ENCODE results near the gene AVPR1A. TPM values are rescaled to one million over a fixed set of nuclear protein-coding genes. Genes with fewer than 3 reads are reported as not detected.

AVPR1A gene
- polyA plus RNA-seq, 1 donor from 2014 or later: not detected

DNA sequence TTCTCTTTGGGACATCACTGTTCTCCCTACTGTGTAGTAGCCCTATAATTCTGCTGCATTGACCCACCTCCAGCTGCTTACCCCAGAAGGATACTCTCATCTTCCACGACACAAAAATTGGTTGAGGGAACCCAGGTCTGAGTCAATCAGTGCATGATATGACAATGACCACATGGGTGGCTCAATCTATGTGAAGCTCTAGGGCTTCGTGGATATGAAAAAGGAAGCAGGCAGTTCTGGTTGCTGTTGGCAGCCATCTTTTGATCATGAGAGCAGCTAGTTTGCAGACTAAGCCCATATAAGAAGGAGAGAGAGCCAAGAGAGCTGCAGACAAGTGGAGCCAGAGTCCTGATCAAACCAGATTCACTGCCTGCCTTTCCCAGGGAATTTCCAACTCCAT is 57.9 kb downstream of the AVPR1A start:
- H2AFZ ChIP-seq (ENCODE audit: low read depth, low read length): no peak overlapping the region

More for the DNA sequence above, 57.9 kb downstream of the AVPR1A start:
- Histone ChIP-seq H3F3A (ENCODE audit: insufficient read depth, low read length, poor library complexity, severe bottlenecking) (no peaks in the 10 kb centered on the region), H4K20me1 (ENCODE audit: insufficient read depth) (no peaks in the 10 kb centered on the region), H3K9ac (ENCODE audit: low read length) (no peak overlapping the region), H3K9me3 (ENCODE audit: low read length) (no peaks in the 10 kb centered on the region), H3K9me2 (ENCODE audit: insufficient read depth, low read length) (no peaks in the 10 kb centered on the region), H3K36me3 (ENCODE audit: insufficient read depth, low read length) (no peaks in the 10 kb centered on the region), H3K4me2 (ENCODE audit: low read length) (no peak overlapping the region), H3K27ac (ENCODE audit: low read length) (no peak overlapping the region), H3K27me3 (ENCODE audit: insufficient read depth, low read depth, low read length) (no peaks in the 10 kb centered on the region), H3K79me2 (replicated peaks; ENCODE audit: insufficient read depth, low read length) (no peaks in the 10 kb centered on the region), H3K4me3 (ENCODE audit: low read length) (no peak overlapping the region)
- TF ChIP-seq RAD21 (conservative IDR thresholded peaks at IDR 0.05) (no peak), EP300 (conservative IDR thresholded peaks at IDR 0.05; ENCODE audit: poor library complexity, severe bottlenecking) (no peak), MXI1 (conservative IDR thresholded peaks at IDR 0.05; ENCODE audit: poor library complexity, severe bottlenecking) (no peak), POLR2AphosphoS5 (IDR thresholded peaks at IDR 0.05) (no peak), SMC3 (conservative IDR thresholded peaks at IDR 0.05; ENCODE audit: poor library complexity) (no peak), TAF1 (IDR thresholded peaks at IDR 0.05; ENCODE audit: low read depth) (no peak), EZH2 (IDR thresholded peaks at IDR 0.05; ENCODE audit: borderline replicate concordance, insufficient read depth, low read length, poor library complexity, severe bottlenecking) (no peak)
- TF ChIP-seq, protein P1, sequence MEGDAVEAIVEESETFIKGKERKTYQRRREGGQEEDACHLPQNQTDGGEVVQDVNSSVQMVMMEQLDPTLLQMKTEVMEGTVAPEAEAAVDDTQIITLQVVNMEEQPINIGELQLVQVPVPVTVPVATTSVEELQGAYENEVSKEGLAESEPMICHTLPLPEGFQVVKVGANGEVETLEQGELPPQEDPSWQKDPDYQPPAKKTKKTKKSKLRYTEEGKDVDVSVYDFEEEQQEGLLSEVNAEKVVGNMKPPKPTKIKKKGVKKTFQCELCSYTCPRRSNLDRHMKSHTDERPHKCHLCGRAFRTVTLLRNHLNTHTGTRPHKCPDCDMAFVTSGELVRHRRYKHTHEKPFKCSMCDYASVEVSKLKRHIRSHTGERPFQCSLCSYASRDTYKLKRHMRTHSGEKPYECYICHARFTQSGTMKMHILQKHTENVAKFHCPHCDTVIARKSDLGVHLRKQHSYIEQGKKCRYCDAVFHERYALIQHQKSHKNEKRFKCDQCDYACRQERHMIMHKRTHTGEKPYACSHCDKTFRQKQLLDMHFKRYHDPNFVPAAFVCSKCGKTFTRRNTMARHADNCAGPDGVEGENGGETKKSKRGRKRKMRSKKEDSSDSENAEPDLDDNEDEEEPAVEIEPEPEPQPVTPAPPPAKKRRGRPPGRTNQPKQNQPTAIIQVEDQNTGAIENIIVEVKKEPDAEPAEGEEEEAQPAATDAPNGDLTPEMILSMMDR (IDR thresholded peaks at IDR 0.05; ENCODE audit: poor library complexity, severe bottlenecking): no peak
- TF ChIP-seq, protein P2, sequence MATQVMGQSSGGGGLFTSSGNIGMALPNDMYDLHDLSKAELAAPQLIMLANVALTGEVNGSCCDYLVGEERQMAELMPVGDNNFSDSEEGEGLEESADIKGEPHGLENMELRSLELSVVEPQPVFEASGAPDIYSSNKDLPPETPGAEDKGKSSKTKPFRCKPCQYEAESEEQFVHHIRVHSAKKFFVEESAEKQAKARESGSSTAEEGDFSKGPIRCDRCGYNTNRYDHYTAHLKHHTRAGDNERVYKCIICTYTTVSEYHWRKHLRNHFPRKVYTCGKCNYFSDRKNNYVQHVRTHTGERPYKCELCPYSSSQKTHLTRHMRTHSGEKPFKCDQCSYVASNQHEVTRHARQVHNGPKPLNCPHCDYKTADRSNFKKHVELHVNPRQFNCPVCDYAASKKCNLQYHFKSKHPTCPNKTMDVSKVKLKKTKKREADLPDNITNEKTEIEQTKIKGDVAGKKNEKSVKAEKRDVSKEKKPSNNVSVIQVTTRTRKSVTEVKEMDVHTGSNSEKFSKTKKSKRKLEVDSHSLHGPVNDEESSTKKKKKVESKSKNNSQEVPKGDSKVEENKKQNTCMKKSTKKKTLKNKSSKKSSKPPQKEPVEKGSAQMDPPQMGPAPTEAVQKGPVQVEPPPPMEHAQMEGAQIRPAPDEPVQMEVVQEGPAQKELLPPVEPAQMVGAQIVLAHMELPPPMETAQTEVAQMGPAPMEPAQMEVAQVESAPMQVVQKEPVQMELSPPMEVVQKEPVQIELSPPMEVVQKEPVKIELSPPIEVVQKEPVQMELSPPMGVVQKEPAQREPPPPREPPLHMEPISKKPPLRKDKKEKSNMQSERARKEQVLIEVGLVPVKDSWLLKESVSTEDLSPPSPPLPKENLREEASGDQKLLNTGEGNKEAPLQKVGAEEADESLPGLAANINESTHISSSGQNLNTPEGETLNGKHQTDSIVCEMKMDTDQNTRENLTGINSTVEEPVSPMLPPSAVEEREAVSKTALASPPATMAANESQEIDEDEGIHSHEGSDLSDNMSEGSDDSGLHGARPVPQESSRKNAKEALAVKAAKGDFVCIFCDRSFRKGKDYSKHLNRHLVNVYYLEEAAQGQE (IDR thresholded peaks at IDR 0.05; ENCODE audit: borderline replicate concordance): no peak

Other genes starting within 250 kb of the AVPR1A start
- 3.9 and 7.0 TPM in 2 replicates for gene PPM1H, start 216.1 kb downstream of the AVPR1A start, polyA plus RNA-seq